Measurements from ENCODE around the gene ZBED3.

DNA sequence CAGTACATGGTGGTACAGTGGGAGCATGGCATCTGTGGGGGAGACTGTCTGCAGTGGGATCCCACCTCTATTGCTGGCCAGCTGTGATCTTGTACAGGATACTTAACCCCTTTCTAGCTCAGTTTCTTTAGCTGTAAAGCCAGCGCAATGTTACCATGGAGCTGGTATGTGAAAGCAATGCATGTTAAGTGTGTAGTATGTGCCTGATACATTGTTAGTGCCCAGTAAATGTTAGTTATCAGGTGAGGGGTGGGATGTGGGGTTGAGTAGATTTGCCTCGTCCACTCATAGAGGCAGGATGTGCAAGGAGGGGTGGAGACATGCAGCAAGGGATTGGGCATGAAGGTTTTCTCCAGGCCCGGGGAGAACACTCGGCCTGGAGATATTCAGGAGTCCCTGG lies 12.3 kb downstream of the ZBED3 start:
- TF ChIP-seq POLR2AphosphoS5 (IDR thresholded peaks at IDR 0.05; ENCODE audit: low read depth, low read length) (no peak), TAF1 (IDR thresholded peaks at IDR 0.05; ENCODE audit: borderline replicate concordance, insufficient read depth, low read length) (no peak)
